Heart left ventricle (tissue), 16 donors: ENCODE results near the gene WDR93. TPM values are rescaled to one million over a fixed set of nuclear protein-coding genes. Genes with fewer than 3 reads are reported as not detected.

Source experiments
- ATAC-seq, 4 donors: fragments of 200-7000 bp; cut with Tn5 transposase; one replicate each; pipeline ENCODE4 v1.9.1; 2020 to 2022; ENCODE audit warnings: moderate library complexity in 4 of 4, mild to moderate bottlenecking in 3 of 4, moderate number of reproducible peaks in 1 of 4
- DNase-seq, 5 donors: peaks; one replicate each; pipeline ENCODE4 v3.0.0-alpha.2; 2020
- H3K27ac ChIP-seq, 12 donors: fragments of 200-600 bp; sonication (generic) in 4 of 12; one replicate each; pipeline versions ENCODE4 v1.5.0 to v1.8.0; 2016 to 2022; ENCODE audit warnings: mild to moderate bottlenecking in 2 of 12
- H3K27me3 ChIP-seq, 9 donors: fragments of 200-600 bp; sonication (generic) in 2 of 9; one replicate each; pipeline versions ENCODE4 v1.5.1 to v1.8.0; 2016 to 2022; ENCODE audit warnings: mild to moderate bottlenecking in 3 of 9
- H3K36me3 ChIP-seq, 9 donors: fragments of 200-600 bp; sonication (generic) in 2 of 9; one replicate each; pipeline versions ENCODE4 v1.5.0 to v1.8.0; 2018 to 2022; ENCODE audit warnings: mild to moderate bottlenecking in 2 of 9
- H3K4me1 ChIP-seq, 12 donors: fragments of 200-600 bp; sonication (generic) in 4 of 12; one replicate each; pipeline versions ENCODE4 v1.5.0 to v1.8.0; 2016 to 2022; ENCODE audit warnings: mild to moderate bottlenecking in 3 of 12
- H3K4me3 ChIP-seq, 12 donors: fragments of 200-600 bp; sonication (generic) in 4 of 12; one replicate each; pipeline versions ENCODE4 v1.5.0 to v1.8.0; 2017 to 2022; ENCODE audit warnings: mild to moderate bottlenecking in 9 of 12, moderate library complexity in 4 of 12
- H3K9me3 ChIP-seq, 12 donors: fragments of 200-600 bp; sonication (generic) in 4 of 12; one replicate each; pipeline versions ENCODE4 v1.5.0 to v1.8.0; 2016 to 2022; ENCODE audit warnings: mild to moderate bottlenecking in 1 of 12
- CTCF ChIP-seq, 12 donors: fragments of 200-600 bp; sonication (generic) in 4 of 12; IDR thresholded peaks; one replicate each; pipeline versions ENCODE4 v1.5.0 to v1.8.0; 2018 to 2022; ENCODE audit warnings: antibody characterized with exemption in 12 of 12, mild to moderate bottlenecking in 5 of 12
- POLR2A ChIP-seq, 2 donors: fragments of 450-650 bp; IDR thresholded peaks; one replicate each; pipeline ENCODE4 v1.6.1; 2017; ENCODE audit warnings: antibody characterized with exemption in 2 of 2, mild to moderate bottlenecking in 2 of 2, moderate library complexity in 2 of 2
- WGBS, 4 donors: extraction: QIAGEN DNeasy Blood & Tissue Kit in 2 of 4; methylation state at CpG; one replicate each; pipeline versions ENCODE4 v1.1.5 to v1.1.7; 2013 to 2018; 5-methylcytosine and 5-hydroxymethylcytosine counted together
- intact Hi-C, 10 donors: fragments of 100-400 bp; cut with DNase I; formaldehyde crosslinking; loops; one replicate each; pipeline versions ENCODE4 v1.11.1 to v1.14.2; 2022
- polyA plus RNA-seq, 2 donors: library from polyadenylated mRNA; stranded (reverse); fragments of 200-250 nt; gene quantifications; one replicate each; pipeline ENCODE4 v1.2.3, GENCODE V29; 2013
- total RNA-seq, 9 donors: library from RNA; depleted of rRNA in 2 of 9; stranded (reverse); fragments of >200 nt in 2 of 9; fragmentation: NEBNext Ultra II Directional in 3 of 9; extraction: Animal tissue kit (Norgen Biotek cat#: 25700) in 3 of 9; gene quantifications; one replicate each; pipeline versions ENCODE4 v1.1.0 to v1.2.4, GENCODE V29; 2016 to 2023
- donor health status: ischemic (EF 13 %, LVEDD 7.1; RV severe dilation, severe dysfunction).
- donor health status: healthy with polysubstance abuse.
- donor health status: DM: no; HTN: yes; CAD: no.
- donor health status: DM: no; HTN: no; CAD: no.
- donor health status: ischemic (EF 25% LVEDD 6.9; RV normal size, moderate dysfunction).
- donor health status: ischemic (EF 25% LVEDD 5.7; RV mildly dilated, moderate dysfunction).
- donor health status: healthy.
- donor health status: DM: yes; HTN: yes; CAD: no.
- donor health status: ischemic (EF 35%, LVEDD 5.7; RV mildly dilated, moderate dysfunction).
- donor health status: nonischemic (EF 11% LVEDD 7.7; RV severe dilation, severe dysfunction).
- donor health status: DM: yes; HTN: yes; CAD: no.
- donor health status: PGD.
- donor health status: ischemic (EF 29% LVEDD 5.4; RV normal size, mild dysfunction).
- donor health status: nonischemic (EF 23%, LVEDD 6.1; RV moderate dilation, normal function).

Gene WDR93
- total and polyA plus RNA-seq, 11 donors, result 0.10 to 0.21 TPM; not detected in 9

GRCh38 chr15:89769366-89769765 lies 78.8 kb downstream of the WDR93 start:
- Histone ChIP-seq H3K27me3 (no peaks in the 10 kb centered on the region), H3K9me3 (no peaks in the 10 kb centered on the region), H3K4me1 (peaks cover 0 to 22% (median 0%) of the 10 kb centered on the region in 12 donors), H3K4me3 (no peak overlapping the region), H3K27ac (no peak overlapping the region), H3K36me3 (no peaks in the 10 kb centered on the region)
- no peak for ATAC-seq
- no peak for TF ChIP-seq POLR2A (IDR thresholded peaks at IDR 0.05)
- no peak for TF ChIP-seq CTCF (IDR thresholded peaks at IDR 0.05)
- 88 to 92% (median 90%) methylated on average over 3 of the region's 3 CpGs for WGBS, 4 donors
- intact Hi-C loops, result loop anchor here in 2 of 10 donors (10.0 kb wide), 1 partner anchor 305 kb away; no protein-coding TSS in a partner anchor
- no peak for DNase-seq

GRCh38 chr15:89770041-89770440 lies 79.4 kb downstream of the WDR93 start:
- Histone ChIP-seq H3K27ac (no peak overlapping the region), H3K9me3 (no peaks in the 10 kb centered on the region), H3K27me3 (no peaks in the 10 kb centered on the region), H3K4me1 (peaks cover 0 to 22% (median 0%) of the 10 kb centered on the region in 12 donors), H3K4me3 (no peak overlapping the region), H3K36me3 (no peaks in the 10 kb centered on the region)
- intact Hi-C loops, result loop anchor here in 2 of 10 donors (10.0 kb wide), 1 partner anchor 55 kb away; no protein-coding TSS in a partner anchor
- DNase-seq, result no peak
- ATAC-seq, result no peak
- 79 to 85% (median 82%) methylated on average over 3 of the region's 3 CpGs for WGBS, 4 donors
- TF ChIP-seq CTCF (IDR thresholded peaks at IDR 0.05), result no peak
- TF ChIP-seq POLR2A (IDR thresholded peaks at IDR 0.05), result no peak

- TF ChIP-seq POLR2A (IDR thresholded peaks at IDR 0.05) (no peak), CTCF (IDR thresholded peaks at IDR 0.05) (peak in 2 of 12 donors; percentile 14 to 28)
- no peak overlapping the region for H3K27ac ChIP-seq
- no peaks in the 10 kb centered on the region for H3K9me3 ChIP-seq
- 72 to 82% (median 74%) methylated on average over 3 of the region's 3 CpGs for WGBS, 4 donors
- H3K27me3 ChIP-seq, result no peaks in the 10 kb centered on the region
- H3K4me3 ChIP-seq, result no peak overlapping the region
- peaks cover 0 to 19% (median 10%) of the 10 kb centered on the region in 12 donors for H3K4me1 ChIP-seq
- intact Hi-C loops, result loop anchor here in 2 of 10 donors (10.0 kb wide), 1 partner anchor 52 kb away; no protein-coding TSS in a partner anchor
- no peaks in the 10 kb centered on the region for H3K36me3 ChIP-seq
- DNase-seq, result no peak
- ATAC-seq, result no peak
Observed at GRCh38 chr15:89772932-89773583, 82.4 kb downstream of the WDR93 start.

GRCh38 chr15:89774492-89774891 lies 83.9 kb downstream of the WDR93 start:
- H3K36me3 ChIP-seq, result no peaks in the 10 kb centered on the region
- ATAC-seq (no peak), DNase-seq (no peak)
- intact Hi-C loops, result loop anchor here in 2 of 10 donors (10.0 kb wide), 1 partner anchor 50 kb away; no protein-coding TSS in a partner anchor
- no peaks in the 10 kb centered on the region for H3K9me3 ChIP-seq
- WGBS, 4 donors, result 93 to 95% (median 95%) methylated on average over 5 of the region's 5 CpGs
- H3K27ac ChIP-seq, result no peak overlapping the region
- H3K27me3 ChIP-seq, result no peaks in the 10 kb centered on the region
- TF ChIP-seq POLR2A (IDR thresholded peaks at IDR 0.05) (no peak), CTCF (IDR thresholded peaks at IDR 0.05) (no peak)
- no peak overlapping the region for H3K4me3 ChIP-seq
- peaks cover 0 to 18% (median 10%) of the 10 kb centered on the region in 12 donors for H3K4me1 ChIP-seq
